Measurements from ENCODE around the gene SPSB4.

DNA sequence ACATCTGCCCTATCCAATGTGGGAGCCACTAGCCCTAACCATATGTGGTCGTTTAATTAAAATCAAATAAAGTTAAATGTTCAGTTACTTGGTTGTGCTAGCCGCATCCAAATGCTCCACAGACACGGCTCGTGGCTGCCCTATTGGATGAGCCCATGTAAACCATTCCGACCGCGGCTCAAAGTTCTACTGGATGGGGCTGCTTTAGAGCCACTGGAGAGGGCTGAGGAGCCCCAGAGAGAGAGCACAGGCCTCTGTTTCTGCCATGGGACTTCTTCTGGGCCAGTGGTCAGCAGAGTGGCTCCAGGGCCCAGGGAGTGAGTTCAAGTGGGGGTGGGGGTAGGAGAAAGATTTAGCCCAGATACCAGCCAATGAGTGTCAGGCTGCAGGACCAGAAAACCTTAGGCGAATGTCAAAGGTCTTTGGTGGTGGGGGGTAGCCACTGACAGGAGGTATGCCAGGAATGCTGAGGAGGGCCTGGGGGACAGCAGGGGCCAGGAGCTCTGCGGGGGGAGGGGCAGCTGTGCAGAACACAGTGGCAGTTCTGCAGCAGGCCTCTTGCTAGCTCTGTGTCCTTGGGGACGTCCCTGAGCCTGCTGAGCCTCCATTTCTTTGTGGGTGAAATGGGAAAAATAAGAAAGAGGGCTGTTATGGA is 30.1 kb downstream of the SPSB4 start:
- TF ChIP-seq, protein P1, sequence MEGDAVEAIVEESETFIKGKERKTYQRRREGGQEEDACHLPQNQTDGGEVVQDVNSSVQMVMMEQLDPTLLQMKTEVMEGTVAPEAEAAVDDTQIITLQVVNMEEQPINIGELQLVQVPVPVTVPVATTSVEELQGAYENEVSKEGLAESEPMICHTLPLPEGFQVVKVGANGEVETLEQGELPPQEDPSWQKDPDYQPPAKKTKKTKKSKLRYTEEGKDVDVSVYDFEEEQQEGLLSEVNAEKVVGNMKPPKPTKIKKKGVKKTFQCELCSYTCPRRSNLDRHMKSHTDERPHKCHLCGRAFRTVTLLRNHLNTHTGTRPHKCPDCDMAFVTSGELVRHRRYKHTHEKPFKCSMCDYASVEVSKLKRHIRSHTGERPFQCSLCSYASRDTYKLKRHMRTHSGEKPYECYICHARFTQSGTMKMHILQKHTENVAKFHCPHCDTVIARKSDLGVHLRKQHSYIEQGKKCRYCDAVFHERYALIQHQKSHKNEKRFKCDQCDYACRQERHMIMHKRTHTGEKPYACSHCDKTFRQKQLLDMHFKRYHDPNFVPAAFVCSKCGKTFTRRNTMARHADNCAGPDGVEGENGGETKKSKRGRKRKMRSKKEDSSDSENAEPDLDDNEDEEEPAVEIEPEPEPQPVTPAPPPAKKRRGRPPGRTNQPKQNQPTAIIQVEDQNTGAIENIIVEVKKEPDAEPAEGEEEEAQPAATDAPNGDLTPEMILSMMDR (IDR thresholded peaks at IDR 0.05) = no peak
- no peak for TF ChIP-seq ZFX (IDR thresholded peaks at IDR 0.05; ENCODE audit: borderline replicate concordance)
